Liver (tissue), 9 donors: ENCODE data around the gene ZNF331. TPM values are rescaled to one million over a fixed set of nuclear protein-coding genes. Genes with fewer than 3 reads are reported as not detected.

Source experiments
- DNase-seq: peaks from one replicate; pipeline ENCODE4 v3.0.0-alpha.2; 2017; ENCODE audit warnings: low spot score
- H3K27ac ChIP-seq, 2 donors: one replicate each; pipeline ENCODE4 v1.7.0; 2013; ENCODE audit warnings: inconsistent platforms in 2 of 2, low read length in 2 of 2, control low read depth in 1 of 2, low read depth in 1 of 2, mild to moderate bottlenecking in 1 of 2
- H3K27me3 ChIP-seq, 4 donors: one replicate each; pipeline versions ENCODE4 v1.6.1 to v1.7.0; 2013; ENCODE audit warnings: low read length in 3 of 4, inconsistent platforms in 1 of 4, mild to moderate bottlenecking in 1 of 4, moderate library complexity in 1 of 4; ENCODE audit not compliant: control insufficient read depth in 4 of 4, insufficient read depth in 4 of 4
- H3K36me3 ChIP-seq, 4 donors: one replicate each; pipeline versions ENCODE4 v1.6.1 to v1.7.0; 2013; ENCODE audit warnings: low read length in 3 of 4, mild to moderate bottlenecking in 3 of 4, low read depth in 1 of 4, moderate library complexity in 1 of 4; ENCODE audit not compliant: control insufficient read depth in 4 of 4, insufficient read depth in 3 of 4
- H3K4me1 ChIP-seq, 4 donors: one replicate each; pipeline versions ENCODE4 v1.6.1 to v1.7.0; 2013; ENCODE audit warnings: low read length in 3 of 4, mild to moderate bottlenecking in 3 of 4, moderate library complexity in 1 of 4; ENCODE audit not compliant: control insufficient read depth in 4 of 4, insufficient read depth in 4 of 4
- H3K4me3 ChIP-seq, 3 donors: one replicate each; pipeline versions ENCODE4 v1.6.1 to v1.7.0; 2013; ENCODE audit warnings: low read length in 3 of 3, control low read depth in 1 of 3, low read depth in 1 of 3, mild to moderate bottlenecking in 1 of 3
- H3K9ac ChIP-seq, 2 donors: one replicate each; pipeline ENCODE4 v1.7.0; 2013; ENCODE audit warnings: low read length in 2 of 2, mild to moderate bottlenecking in 2 of 2, moderate library complexity in 2 of 2, control low read depth in 1 of 2, low read depth in 1 of 2
- H3K9me3 ChIP-seq, 4 donors: one replicate each; pipeline versions ENCODE4 v1.6.1 to v1.7.0; 2013; ENCODE audit warnings: low read length in 3 of 4; ENCODE audit not compliant: control insufficient read depth in 4 of 4
- CTCF ChIP-seq: fragments of 150-350 bp; IDR thresholded peaks from 2 replicates; pipeline ENCODE4 v1.5.1; 2017; ENCODE audit warnings: improper control_type of control experiment, low read depth, low read length; ENCODE audit not compliant: missing input control
- FOXA1 ChIP-seq: IDR thresholded peaks from 2 replicates; pipeline ENCODE4 v1.6.1; 2016; ENCODE audit warnings: antibody characterized with exemption
- FOXA2 ChIP-seq: IDR thresholded peaks from 2 replicates; pipeline ENCODE4 v1.6.1; 2016; ENCODE audit warnings: antibody characterized with exemption
- GABPA ChIP-seq, 2 donors: IDR thresholded peaks in 1 of 2; conservative IDR thresholded peaks in 1 of 2; 2 replicates each; pipeline ENCODE4 v1.6.1; 2016; ENCODE audit warnings: antibody characterized with exemption in 2 of 2, mild to moderate bottlenecking in 1 of 2, moderate library complexity in 1 of 2
- HNF4A ChIP-seq, 2 donors: conservative IDR thresholded peaks; 2 replicates each; pipeline ENCODE4 v1.6.1; 2016; ENCODE audit warnings: antibody characterized with exemption in 2 of 2, mild to moderate bottlenecking in 2 of 2
- HNF4G ChIP-seq: IDR thresholded peaks from 2 replicates; pipeline ENCODE4 v1.6.1; 2016; ENCODE audit warnings: antibody characterized with exemption
- JUND ChIP-seq, 2 donors: IDR thresholded peaks; 2 replicates each; pipeline ENCODE4 v1.6.1; 2016; ENCODE audit warnings: antibody characterized with exemption in 2 of 2
- MAX ChIP-seq: IDR thresholded peaks from 2 replicates; pipeline ENCODE4 v1.6.1; 2016; ENCODE audit warnings: antibody characterized with exemption
- NR2F2 ChIP-seq: IDR thresholded peaks from 2 replicates; pipeline ENCODE4 v1.6.1; 2016; ENCODE audit warnings: antibody characterized with exemption
- RAD21 ChIP-seq, 2 donors: IDR thresholded peaks; 2 replicates each; pipeline ENCODE4 v1.6.1; 2016; ENCODE audit warnings: antibody characterized with exemption in 2 of 2, mild to moderate bottlenecking in 2 of 2
- REST ChIP-seq: IDR thresholded peaks from 2 replicates; pipeline ENCODE4 v1.6.1; 2016; ENCODE audit warnings: antibody characterized with exemption, mild to moderate bottlenecking
- RXRA ChIP-seq, 2 donors: IDR thresholded peaks; 2 replicates each; pipeline ENCODE4 v1.6.1; 2017 to 2018; ENCODE audit warnings: antibody characterized with exemption in 2 of 2, mild to moderate bottlenecking in 1 of 2
- SP1 ChIP-seq: IDR thresholded peaks from 2 replicates; pipeline ENCODE4 v1.6.1; 2018; ENCODE audit warnings: antibody characterized with exemption, mild to moderate bottlenecking
- TAF1 ChIP-seq: conservative IDR thresholded peaks from 2 replicates; pipeline ENCODE4 v1.6.1; 2016; ENCODE audit warnings: antibody characterized with exemption, mild to moderate bottlenecking
- YY1 ChIP-seq: IDR thresholded peaks from 2 replicates; pipeline ENCODE4 v1.6.1; 2016; ENCODE audit warnings: antibody characterized with exemption, mild to moderate bottlenecking
- ZBTB33 ChIP-seq: IDR thresholded peaks from 2 replicates; pipeline ENCODE4 v1.6.1; 2016; ENCODE audit warnings: antibody characterized with exemption
- WGBS: extraction: QIAGEN DNeasy Blood & Tissue Kit; methylation state at CpG from one replicate; pipeline ENCODE4 v1.1.7; 2013; 5-methylcytosine and 5-hydroxymethylcytosine counted together
- polyA plus RNA-seq, 2 donors: library from polyadenylated mRNA; stranded (reverse) in 1 of 2; unstranded in 1 of 2; fragments of 200-250 nt in 1 of 2; fragments of >200 nt in 1 of 2; fragmentation: Nextera tagmentation in 1 of 2; extraction: Ambion mirVana in 1 of 2; gene quantifications; one replicate each; pipeline versions ENCODE4 v1.2.1 to v1.2.3, GENCODE V29; 2013 to 2015
- total RNA-seq, 2 donors: library from RNA; depleted of rRNA; stranded (reverse); fragments of >200 nt; gene quantifications; one replicate each; pipeline ENCODE4 v1.2.3, GENCODE V29; 2014
- donor health status: healthy.
- donor health status: healthy.
- donor health status: healthy.
- donor health status: healthy.
- donor health status: healthy.

ZNF331 gene
- total and polyA plus RNA-seq, 4 donors: 2.8 to 9.7 (median 5.7) TPM

- DNase-seq: no peak
- Histone ChIP-seq H3K9me3 (peaks cover 0 to 10% (median 6%) of the 10 kb centered on the region in 4 donors), H3K27me3 (no peaks in the 10 kb centered on the region), H3K4me3 (no peak overlapping the region), H3K27ac (no peak overlapping the region), H3K36me3 (no peaks in the 10 kb centered on the region), H3K4me1 (no peaks in the 10 kb centered on the region), H3K9ac (no peak overlapping the region)
- 55% methylated on average over 6 of the region's 6 CpGs for WGBS
- TF ChIP-seq RXRA (IDR thresholded peaks at IDR 0.05) (no peak), ZBTB33 (no peak), FOXA2 (no peak), REST (no peak), NR2F2 (no peak), YY1 (no peak), HNF4A (conservative IDR thresholded peaks at IDR 0.05) (no peak), FOXA1 (no peak), MAX (no peak), HNF4G (no peak), JUND (IDR thresholded peaks at IDR 0.05) (no peak), CTCF (no peak), TAF1 (no peak), SP1 (no peak), GABPA (IDR thresholded peaks at IDR 0.05 in 1 of 2, conservative IDR thresholded peaks at IDR 0.05 in 1 of 2) (no peak), RAD21 (IDR thresholded peaks at IDR 0.05) (no peak)
These were observed 48.3 kb downstream of the ZNF331 start for GRCh38 chr19:53586277-53586691.

- Histone ChIP-seq H3K4me1 (no peaks in the 10 kb centered on the region), H3K27me3 (no peaks in the 10 kb centered on the region), H3K4me3 (no peak overlapping the region), H3K27ac (no peak overlapping the region), H3K9ac (no peak overlapping the region), H3K36me3 (no peaks in the 10 kb centered on the region), H3K9me3 (peaks cover under 1 to 9% (median 4%) of the 10 kb centered on the region in 4 donors)
- WGBS: 66% methylated on average over 14 of the region's 14 CpGs
- no peak for TF ChIP-seq FOXA1
- no peak for TF ChIP-seq REST
- no peak for DNase-seq
These were observed 57.0 kb downstream of the ZNF331 start for GRCh38 chr19:53594811-53595509.
